ENCODE results near the gene SALL4. TPM values are rescaled to one million over a fixed set of nuclear protein-coding genes. Genes with fewer than 3 reads are reported as not detected.

Gene SALL4
- total RNA-seq, 4 donors from 2014 or later = 0.14 TPM; not detected in 3

DNA sequence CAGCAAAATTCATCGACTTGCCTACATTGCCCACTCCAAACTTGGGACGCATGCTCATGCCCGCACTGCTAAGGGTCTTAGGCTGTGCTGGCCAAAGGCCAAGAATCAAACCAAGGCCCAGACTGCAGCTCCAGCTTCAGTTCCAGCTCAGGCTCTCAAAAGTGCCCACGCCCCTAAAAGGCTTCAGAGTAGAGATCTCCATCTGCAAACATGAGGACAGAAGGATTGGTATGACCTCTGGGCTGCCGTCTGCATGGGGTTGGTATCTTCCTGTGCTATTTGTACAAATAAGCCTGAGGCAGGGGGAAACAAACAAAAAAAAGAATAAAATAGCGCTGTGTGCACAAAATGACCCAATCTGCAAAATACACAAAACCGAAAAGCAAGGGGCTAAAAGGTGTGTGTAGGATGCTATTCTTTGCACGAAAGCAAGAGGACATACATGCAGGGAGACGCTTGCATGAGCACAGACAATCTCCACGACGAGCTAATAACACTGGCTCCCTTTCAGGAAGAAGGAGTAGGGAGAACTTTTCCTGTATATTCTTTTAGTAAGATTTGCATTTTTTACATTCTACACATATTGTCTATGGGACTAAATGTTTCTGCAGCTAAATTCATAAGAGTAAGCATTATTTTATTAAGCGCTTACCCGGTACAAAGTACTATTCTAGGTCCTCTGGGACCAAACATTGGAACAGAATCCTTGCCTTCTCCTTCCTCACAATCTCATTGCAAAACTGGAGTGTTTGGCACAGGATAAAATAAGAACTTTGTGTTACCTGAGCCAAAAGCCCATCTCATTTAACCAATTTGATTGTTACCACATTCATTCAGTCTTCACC, 67.2 kb downstream of the SALL4 start:
- 60 to 63% methylated on average over 7 to 13 of the region's 13 CpGs for WGBS, 2 donors (ENCODE audit: low coverage in 1 of 2)
- Histone ChIP-seq H3K36me3 (no peaks in the 10 kb centered on the region), H3K9me3 (no peaks in the 10 kb centered on the region), H3K4me3 (no peak overlapping the region), H3K27me3 (no peaks in the 10 kb centered on the region), H3K4me1 (peaks cover 11 to 48% (median 25%) of the 10 kb centered on the region in 4 donors), H3K27ac (peak overlapping the region; percentile 55 to 73 (median 62))
- intact Hi-C loops (cut with DNase I; ENCODE audit: low total_unique reads) = no loop called here
- no peak for DNase-seq
- TF ChIP-seq, protein P1, sequence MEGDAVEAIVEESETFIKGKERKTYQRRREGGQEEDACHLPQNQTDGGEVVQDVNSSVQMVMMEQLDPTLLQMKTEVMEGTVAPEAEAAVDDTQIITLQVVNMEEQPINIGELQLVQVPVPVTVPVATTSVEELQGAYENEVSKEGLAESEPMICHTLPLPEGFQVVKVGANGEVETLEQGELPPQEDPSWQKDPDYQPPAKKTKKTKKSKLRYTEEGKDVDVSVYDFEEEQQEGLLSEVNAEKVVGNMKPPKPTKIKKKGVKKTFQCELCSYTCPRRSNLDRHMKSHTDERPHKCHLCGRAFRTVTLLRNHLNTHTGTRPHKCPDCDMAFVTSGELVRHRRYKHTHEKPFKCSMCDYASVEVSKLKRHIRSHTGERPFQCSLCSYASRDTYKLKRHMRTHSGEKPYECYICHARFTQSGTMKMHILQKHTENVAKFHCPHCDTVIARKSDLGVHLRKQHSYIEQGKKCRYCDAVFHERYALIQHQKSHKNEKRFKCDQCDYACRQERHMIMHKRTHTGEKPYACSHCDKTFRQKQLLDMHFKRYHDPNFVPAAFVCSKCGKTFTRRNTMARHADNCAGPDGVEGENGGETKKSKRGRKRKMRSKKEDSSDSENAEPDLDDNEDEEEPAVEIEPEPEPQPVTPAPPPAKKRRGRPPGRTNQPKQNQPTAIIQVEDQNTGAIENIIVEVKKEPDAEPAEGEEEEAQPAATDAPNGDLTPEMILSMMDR (IDR thresholded peaks at IDR 0.05) = no peak
- no peak for TF ChIP-seq POLR2A (IDR thresholded peaks at IDR 0.05)
- in situ Hi-C loops (cut with MboI; ENCODE audit: low pct_ligation_motif_present in 1 of 4, low pct_unique_long_range_greater_than_20kb in 1 of 4, low sequenced_read_pairs in 3 of 4) = no loop called here

DNA sequence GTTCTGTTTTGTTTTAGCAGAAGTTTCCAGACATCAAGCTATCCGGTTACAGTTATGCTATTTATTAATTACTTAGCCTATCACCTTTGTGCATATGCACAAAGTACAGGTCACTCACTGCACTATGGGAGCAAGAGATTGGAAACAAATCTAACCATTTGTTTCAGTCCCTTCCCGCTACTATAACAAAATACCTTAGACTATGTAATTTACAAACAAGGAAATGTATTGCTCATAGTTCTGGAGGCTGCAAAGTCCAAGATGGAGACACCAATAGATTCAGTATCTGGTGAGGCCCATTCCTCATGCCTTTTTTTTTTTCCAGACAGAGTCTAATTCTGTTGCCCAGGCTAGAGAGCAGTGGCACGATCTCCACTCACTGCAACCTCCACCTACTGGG, 69.3 kb downstream of the SALL4 start:
- peaks cover 11 to 48% (median 25%) of the 10 kb centered on the region in 4 donors for H3K4me1 ChIP-seq
- intact Hi-C loops (cut with DNase I; ENCODE audit: low total_unique reads) = no loop called here
- no peak overlapping the region for H3K4me3 ChIP-seq
- no peaks in the 10 kb centered on the region for H3K27me3 ChIP-seq
- H3K36me3 ChIP-seq = no peaks in the 10 kb centered on the region
- in situ Hi-C loops (cut with MboI; ENCODE audit: low pct_ligation_motif_present in 1 of 4, low pct_unique_long_range_greater_than_20kb in 1 of 4, low sequenced_read_pairs in 3 of 4) = no loop called here
- 82 to 86% methylated on average over 2 to 3 of the region's 3 CpGs for WGBS, 2 donors (ENCODE audit: low coverage in 1 of 2)
- DNase-seq = no peak
- H3K27ac ChIP-seq = peak overlapping the region in 2 of 4 donors; percentile 67 to 70
- no peak for TF ChIP-seq POLR2A (IDR thresholded peaks at IDR 0.05)
- TF ChIP-seq, protein P1 (IDR thresholded peaks at IDR 0.05) = no peak
- TF ChIP-seq POLR2AphosphoS5 (IDR thresholded peaks at IDR 0.05) = no peak
- TF ChIP-seq EP300 (IDR thresholded peaks at IDR 0.05; ENCODE audit: low read depth) = no peak
- no peaks in the 10 kb centered on the region for H3K9me3 ChIP-seq

Other genes with a start within 250 kb of the SALL4 start
- gene ATP9A, start 34.1 kb downstream of the SALL4 start, total RNA-seq = 10 to 100 TPM; 66.3 to 93.0 (median 78.9) TPM

Data from transverse colon (tissue), 4 donors.